K562 (cell line): Measurements from ENCODE around the gene C1orf50. TPM values are rescaled to one million over a fixed set of nuclear protein-coding genes. Genes with fewer than 3 reads are reported as not detected.

Experiments
- ATAC-seq: fragments of 200-7000 bp; cut with Tn5 transposase; 3 replicates; pipeline ENCODE4 v1.9.1; 2020; ENCODE audit warnings: moderate library complexity
- BruUV-seq: library from RNA; stranded (reverse); fragments of 400-500 nt; replicated peaks from 2 replicates; lab custom pipeline; 2021; lab: Mats Ljungman, UMichigan
- CTCF ChIA-PET: fragments of 300-600 bp; formaldehyde crosslinking; extraction: SDS; loops from one replicate; lab custom pipeline; 2021; ENCODE audit warnings: low intra/inter-chr PET ratio; lab: Yijun Ruan, JAX
- POLR2A ChIA-PET: fragments of 300-600, 350-650 bp; sonication (Branson Sonifier 250); formaldehyde crosslinking; extraction: SDS; loops from one replicate; lab custom pipeline; 2021; ENCODE audit warnings: antibody characterized with exemption, inconsistent platforms; lab: Yijun Ruan, JAX
- DNase-seq, 4 experiments: peaks; one replicate each; pipeline versions ENCODE4 v3.0.0 to v3.0.0-alpha.2; 2011 to 2018; ENCODE audit warnings: low spot score in 3 of 4, mixed read lengths in 3 of 4; ENCODE audit errors: extremely low read depth in 1 of 4
- FAIRE-seq: peaks from 2 replicates; lab custom pipeline; 2011; peaks lifted over from hg19 to GRCh38; lab: Jason Lieb, UNC
- H2AFZ ChIP-seq: 2 replicates; pipeline ENCODE4 v1.6.0; 2011; ENCODE audit warnings: low read depth, low read length, control low read depth, inconsistent platforms
- H3K27ac ChIP-seq: fragments of 200-600 bp; 3 replicates; pipeline ENCODE4 v1.8.0; 2011; ENCODE audit warnings: low read depth, mild to moderate bottlenecking, control low read depth, inconsistent platforms, low read length, moderate library complexity, mixed read lengths; ENCODE audit errors: extremely low read depth
- H3K27me3 ChIP-seq, 2 experiments: fragments of 300-600 bp in 1 of 2; 2 replicates in 1 of 2; 3 replicates in 1 of 2; pipeline versions ENCODE4 v1.6.0 to v1.8.0; 2011; ENCODE audit warnings: inconsistent platforms in 2 of 2, low read length in 2 of 2, mild to moderate bottlenecking in 1 of 2, mixed read lengths in 1 of 2, moderate library complexity in 1 of 2; ENCODE audit not compliant: control insufficient read depth in 2 of 2, insufficient read depth in 2 of 2
- H3K36me3 ChIP-seq: fragments of 300-600 bp; 3 replicates; pipeline ENCODE4 v1.8.0; 2011; ENCODE audit warnings: mild to moderate bottlenecking, low read length, inconsistent platforms; ENCODE audit not compliant: control insufficient read depth, insufficient read depth
- H3K4me1 ChIP-seq, 2 experiments: fragments of 200-600 bp in 1 of 2; replicated peaks in 1 of 2; 2 replicates in 1 of 2; 3 replicates in 1 of 2; pipeline versions ENCODE4 v1.5.1 to v1.8.0; 2011; ENCODE audit warnings: inconsistent platforms in 2 of 2, low read length in 2 of 2, mild to moderate bottlenecking in 1 of 2, mixed read lengths in 1 of 2, moderate library complexity in 1 of 2; ENCODE audit not compliant: control insufficient read depth in 2 of 2, insufficient read depth in 2 of 2
- H3K4me2 ChIP-seq: 2 replicates; pipeline ENCODE4 v1.6.1; 2011; ENCODE audit warnings: low read length, control low read depth, inconsistent platforms, mixed read lengths; ENCODE audit not compliant: insufficient read depth
- H3K4me3 ChIP-seq: fragments of 200-600 bp; sonication (generic), shearing (Covaris generic); 2 replicates; pipeline ENCODE4 v1.5.1; 2016; ENCODE audit warnings: control low read depth, inconsistent platforms
- H3K79me2 ChIP-seq: fragments of 200-600 bp; 3 replicates; pipeline ENCODE4 v1.8.0; 2011; ENCODE audit warnings: low read length, inconsistent platforms; ENCODE audit not compliant: control insufficient read depth, insufficient read depth
- H3K9ac ChIP-seq, 2 experiments: 2 replicates each; pipeline versions ENCODE4 v1.6.0 to v1.6.1; 2011; ENCODE audit warnings: low read depth in 2 of 2, low read length in 2 of 2, control low read depth in 1 of 2, inconsistent platforms in 1 of 2, mild to moderate bottlenecking in 1 of 2, mixed read lengths in 1 of 2; ENCODE audit not compliant: insufficient read depth in 1 of 2
- H3K9me1 ChIP-seq: one replicate; pipeline ENCODE4 v1.6.0; 2011; ENCODE audit warnings: inconsistent platforms, mild to moderate bottlenecking, low read length, moderate library complexity; ENCODE audit not compliant: control insufficient read depth, insufficient read depth
- H3K9me3 ChIP-seq: replicated peaks from 2 replicates; pipeline ENCODE4 v1.5.1; 2011; ENCODE audit warnings: low read depth, low read length, inconsistent platforms; ENCODE audit not compliant: control insufficient read depth, insufficient read depth
- H4K20me1 ChIP-seq: replicated peaks from 2 replicates; pipeline ENCODE4 v1.6.1; 2011; ENCODE audit warnings: low read length, inconsistent platforms, mixed read lengths; ENCODE audit not compliant: control insufficient read depth, insufficient read depth
- DACH1 ChIP-seq: fragments of 450-650 bp; IDR thresholded peaks from 2 replicates; pipeline ENCODE4 v1.6.1; 2018; ENCODE audit not compliant: partially characterized antibody
- KLF16 ChIP-seq: IDR thresholded peaks from 2 replicates; pipeline ENCODE4 v1.6.1; 2016; ENCODE audit warnings: antibody characterized with exemption
- NELFE ChIP-seq: IDR thresholded peaks from 2 replicates; pipeline ENCODE4 v1.6.1; 2011; ENCODE audit warnings: mild to moderate bottlenecking; ENCODE audit not compliant: insufficient read depth, insufficient read length
- POLR3G ChIP-seq: IDR thresholded peaks from 2 replicates; pipeline ENCODE4 v1.6.1; 2011; ENCODE audit not compliant: insufficient read length, insufficient replicate concordance; ENCODE audit errors: extremely low read depth
- TAL1 ChIP-seq: fragments of 450-650 bp; IDR thresholded peaks from 2 replicates; pipeline ENCODE4 v1.6.1; 2016; ENCODE audit warnings: mild to moderate bottlenecking
- ZNF184 ChIP-seq: sonication (generic); formaldehyde crosslinking; IDR thresholded peaks from 2 replicates; pipeline ENCODE4 v1.5.0; 2020; ENCODE audit warnings: missing genetic modification reagents
- WGBS: fragments of 100-300 bp; shearing (Covaris generic); methylation state at CpG from one replicate; pipeline ENCODE4 v1.1.6; 2016; ENCODE audit warnings: low coverage, mixed read lengths; ENCODE audit not compliant: insufficient coverage; ENCODE audit errors: missing lambda C conversion rate; 5-methylcytosine and 5-hydroxymethylcytosine counted together
- in situ Hi-C: fragments of 300-500 bp; cut with MboI; formaldehyde crosslinking; loops from 4 replicates; pipeline ENCODE4 v1.15.0; 2018; ENCODE audit warnings: inconsistent platforms, mixed read lengths
- intact Hi-C: fragments of 100-400 bp; cut with micrococcal nuclease; formaldehyde crosslinking; loops from 2 replicates; pipeline ENCODE4 v1.14.2; 2022
- polyA plus RNA-seq, 8 experiments: library from polyadenylated mRNA; depleted of rRNA in 4 of 8; stranded (reverse) in 5 of 8; unstranded in 3 of 8; fragments of >200 nt; fragmentation: Nextera tagmentation in 2 of 8; fragmentation: Illumina TruSeq in 1 of 8; extraction: Ambion mirVana in 2 of 8; extraction: Trizol in 1 of 8; gene quantifications; 2 replicates each; pipeline versions ENCODE4 v1.2.1 to v1.2.3, GENCODE V29; 2011 to 2014; ENCODE audit warnings: inconsistent platforms in 1 of 8, missing spikeins in 1 of 8
- total RNA-seq, 7 experiments: library from RNA; depleted of rRNA in 6 of 7; stranded (reverse); fragments of >200 nt in 6 of 7; fragmentation: Illumina TruSeq in 2 of 7; extraction: Trizol in 2 of 7; gene quantifications; 2 replicates each; pipeline versions ENCODE4 v1.2.1 to v1.2.3, GENCODE V29; 2011 to 2021; ENCODE audit warnings: low replicate concordance in 1 of 7
- TF ChIP-seq, protein P1 (sequence below): fragments of 450-650 bp; formaldehyde crosslinking; IDR thresholded peaks from 2 replicates; pipeline ENCODE4 v1.4.0; 2022; ENCODE audit warnings: missing genetic modification characterization

C1orf50 gene
- total and polyA plus RNA-seq, 9 of the 15 experiments (the other 6 are each of a cell fraction or from before 2014, with no cell fraction given), result 0.55 to 13.9 (median 5.2) TPM

DNA sequence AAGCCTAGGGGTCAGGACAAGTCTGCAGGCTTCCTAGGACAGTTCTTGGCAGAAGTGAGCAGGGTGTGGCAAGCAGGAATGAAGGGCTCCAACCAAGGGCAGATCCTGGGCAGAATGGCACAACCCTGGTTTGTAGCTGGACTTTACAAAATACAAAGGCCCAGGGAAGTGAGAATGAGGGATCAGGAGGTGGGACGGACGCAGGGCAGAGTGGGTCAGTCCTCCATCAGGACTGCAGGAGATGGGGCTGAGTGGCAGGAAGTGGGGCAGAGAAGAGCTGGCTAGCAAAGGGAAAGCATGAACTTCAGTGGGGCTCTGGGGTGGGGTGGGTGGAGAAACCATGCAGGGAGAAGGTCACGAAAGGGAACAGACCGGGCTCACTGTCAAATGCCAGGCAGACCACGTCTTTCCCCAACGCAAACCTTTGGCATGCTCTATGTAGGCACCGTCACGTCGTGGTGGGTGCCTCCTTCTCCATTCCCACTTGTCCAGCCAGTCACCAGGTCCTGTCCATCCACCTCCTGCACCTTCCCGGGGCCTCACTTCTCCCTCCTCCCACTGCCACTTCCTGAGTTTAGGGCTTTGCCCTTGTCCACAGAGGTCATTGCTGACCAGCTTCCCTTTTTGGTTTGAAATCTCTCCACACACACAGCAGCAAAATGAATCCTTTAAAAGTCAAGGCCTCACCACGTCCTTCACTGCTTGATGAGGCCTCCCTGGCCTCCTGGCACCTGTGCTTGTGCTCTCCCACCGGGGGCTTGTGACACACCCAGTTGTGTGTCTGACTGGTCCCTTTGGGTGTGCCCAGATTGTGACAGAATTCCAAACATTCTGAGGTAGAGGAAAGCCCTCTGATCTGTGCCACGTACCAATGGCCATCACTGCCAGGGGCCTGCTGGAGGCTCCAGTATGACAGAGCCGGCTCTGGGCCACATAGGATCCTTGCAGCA is 18.3 kb upstream of the C1orf50 start:
- ATAC-seq, result no peak
- in situ Hi-C loops, result loop anchor here (10.0 to 25.0 kb wide), 2 partner anchors 161 to 404 kb away; no protein-coding TSS in a partner anchor
- TF ChIP-seq POLR3G, result no peak
- no peak for TF ChIP-seq TAL1
- no peak for TF ChIP-seq DACH1
- no peak for TF ChIP-seq NELFE
- no peak for TF ChIP-seq KLF16
- TF ChIP-seq, protein P1, sequence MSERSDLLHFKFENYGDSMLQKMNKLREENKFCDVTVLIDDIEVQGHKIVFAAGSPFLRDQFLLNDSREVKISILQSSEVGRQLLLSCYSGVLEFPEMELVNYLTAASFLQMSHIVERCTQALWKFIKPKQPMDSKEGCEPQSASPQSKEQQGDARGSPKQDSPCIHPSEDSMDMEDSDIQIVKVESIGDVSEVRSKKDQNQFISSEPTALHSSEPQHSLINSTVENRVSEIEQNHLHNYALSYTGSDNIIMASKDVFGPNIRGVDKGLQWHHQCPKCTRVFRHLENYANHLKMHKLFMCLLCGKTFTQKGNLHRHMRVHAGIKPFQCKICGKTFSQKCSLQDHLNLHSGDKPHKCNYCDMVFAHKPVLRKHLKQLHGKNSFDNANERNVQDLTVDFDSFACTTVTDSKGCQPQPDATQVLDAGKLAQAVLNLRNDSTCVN (CRISPR knock-in tag), result no peak
- no peak for TF ChIP-seq ZNF184 (CRISPR knock-in tag)
- TF ChIP-seq, all 486 proteins: peak for 0
- no peaks in the 10 kb centered on the region for H3K27me3 ChIP-seq
- no peaks in the 10 kb centered on the region for H3K79me2 ChIP-seq
- 83% methylated on average over 14 of the region's 14 CpGs for WGBS
- no peak overlapping the region for H2AFZ ChIP-seq
- no peaks in the 10 kb centered on the region for H4K20me1 ChIP-seq
- BruUV-seq, result no TSS peak
- peaks cover 3% of the 10 kb centered on the region for H3K9me3 ChIP-seq
- H3K4me3 ChIP-seq, result no peak overlapping the region
- FAIRE-seq, result no peak
- no peak overlapping the region for H3K4me2 ChIP-seq
- H3K9ac ChIP-seq, result no peak overlapping the region
- no peaks in the 10 kb centered on the region for H3K4me1 ChIP-seq
- POLR2A ChIA-PET, result interaction anchor here (0.7 to 2.1 kb wide), 3 partner anchors 11 to 313 kb away, joined by 3 to 6 read pairs (median 3); partner anchors contain the start of genes C1orf50 and P3H1
- H3K27ac ChIP-seq, result no peak overlapping the region
- CTCF ChIA-PET, result interaction anchor here (0.6 kb wide), 1 partner anchor 26 kb away, joined by 8 read pairs; no protein-coding TSS in a partner anchor
- H3K9me1 ChIP-seq, result peaks cover 8% of the 10 kb centered on the region
- no peak for DNase-seq
- peaks cover 66% of the 10 kb centered on the region for H3K36me3 ChIP-seq
- intact Hi-C loops, result no loop called here
